K562 (cell line): ENCODE measurements around the gene MYO1D. TPM values are rescaled to one million over a fixed set of nuclear protein-coding genes. Genes with fewer than 3 reads are reported as not detected.
A peak's percentile ranks its signal among the peaks of the same experiment; 100 is the strongest.

Experiments
- ADNP ChIP-seq: fragments of 200-800 bp; sonication (Bioruptor generic); IDR thresholded peaks from 2 replicates; pipeline ENCODE4 v1.6.1; 2016; ENCODE audit warnings: missing genetic modification characterization, missing compliant biosample characterization
- BRF1 ChIP-seq: IDR thresholded peaks from 3 replicates; pipeline ENCODE4 v1.6.1; 2011; ENCODE audit warnings: borderline replicate concordance, mild to moderate bottlenecking; ENCODE audit not compliant: insufficient read length; ENCODE audit errors: extremely low read depth
- CEBPB ChIP-seq: fragments of 450-650 bp; IDR thresholded peaks from 2 replicates; pipeline ENCODE4 v1.6.1; 2016; ENCODE audit warnings: missing genetic modification characterization, missing compliant biosample characterization
- GTF2E2 ChIP-seq: fragments of 200-800 bp; sonication (Bioruptor generic); IDR thresholded peaks from 2 replicates; pipeline ENCODE4 v1.6.1; 2016; ENCODE audit warnings: missing genetic modification characterization, missing compliant biosample characterization
- KDM1A ChIP-seq, 2 experiments: fragments of 450-650 bp; IDR thresholded peaks; 2 replicates each; pipeline ENCODE4 v1.6.1; 2016; ENCODE audit warnings: mild to moderate bottlenecking in 2 of 2
- MAZ ChIP-seq, 2 experiments: fragments of 450-650 bp in 1 of 2; sonication (generic) in 1 of 2; formaldehyde crosslinking; IDR thresholded peaks in 1 of 2; conservative IDR thresholded peaks in 1 of 2; 2 replicates each; pipeline versions ENCODE4 v1.4.0 to v1.5.0; 2020; ENCODE audit warnings: mild to moderate bottlenecking in 1 of 2, missing genetic modification reagents in 1 of 2
- NCOA1 ChIP-seq: fragments of 450-650 bp; IDR thresholded peaks from 2 replicates; pipeline ENCODE4 v1.6.1; 2016; ENCODE audit warnings: low read depth
- NELFE ChIP-seq: IDR thresholded peaks from 2 replicates; pipeline ENCODE4 v1.6.1; 2011; ENCODE audit warnings: mild to moderate bottlenecking; ENCODE audit not compliant: insufficient read depth, insufficient read length
- POLR3A ChIP-seq: IDR thresholded peaks from 2 replicates; pipeline ENCODE4 v1.6.1; 2011; ENCODE audit warnings: borderline replicate concordance, mild to moderate bottlenecking, moderate library complexity; ENCODE audit not compliant: insufficient read length, insufficient read depth; ENCODE audit errors: extremely low read depth
- RBM17 ChIP-seq: fragments of 200-400 bp; formaldehyde crosslinking; IDR thresholded peaks from 2 replicates; pipeline ENCODE4 v1.6.1; 2017; ENCODE audit warnings: low read depth, mild to moderate bottlenecking, low read length, borderline replicate concordance
- RBM25 ChIP-seq: fragments of 200-400 bp; formaldehyde crosslinking; IDR thresholded peaks from 2 replicates; pipeline ENCODE4 v1.6.1; 2018; ENCODE audit warnings: low read length, low read depth, moderate library complexity; ENCODE audit not compliant: severe bottlenecking
- SAP30 ChIP-seq: fragments of 200-600 bp; sonication (generic); IDR thresholded peaks from 2 replicates; pipeline ENCODE4 v1.6.1; 2012; ENCODE audit warnings: borderline replicate concordance, low read depth, mild to moderate bottlenecking, moderate library complexity, low read length, control low read depth, inconsistent platforms; ENCODE audit not compliant: insufficient read depth, poor library complexity, severe bottlenecking
- SNRNP70 ChIP-seq: fragments of 200-400 bp; formaldehyde crosslinking; optimal IDR thresholded peaks from 2 replicates; pipeline ENCODE3; 2017; ENCODE audit warnings: low read depth, low read length
- TAF1 ChIP-seq: IDR thresholded peaks from 2 replicates; pipeline ENCODE4 v1.6.1; 2011; ENCODE audit warnings: mild to moderate bottlenecking, low read length, moderate library complexity; ENCODE audit not compliant: insufficient read depth, control insufficient read depth, severe bottlenecking; ENCODE audit errors: extremely low read depth
- TEAD4 ChIP-seq, 2 experiments: sonication (generic) in 1 of 2; formaldehyde crosslinking in 1 of 2; IDR thresholded peaks; 2 replicates each; pipeline versions ENCODE4 v1.6.1 to v1.8.0; 2012 to 2022; ENCODE audit warnings: borderline replicate concordance in 1 of 2, inconsistent platforms in 1 of 2, low read length in 1 of 2, mild to moderate bottlenecking in 1 of 2, missing genetic modification reagents in 1 of 2
- ZNF507 ChIP-seq: conservative IDR thresholded peaks from 2 replicates; pipeline ENCODE4 v1.6.1; 2017; ENCODE audit warnings: missing genetic modification characterization, missing compliant biosample characterization
- ZNF764 ChIP-seq: fragments of 250-450 bp; sonication (Bioruptor Pico); IDR thresholded peaks from 2 replicates; pipeline ENCODE4 v1.4.0; 2020; ENCODE audit warnings: low read depth, mild to moderate bottlenecking, moderate library complexity
- polyA plus RNA-seq, 8 experiments: library from polyadenylated mRNA; depleted of rRNA in 4 of 8; stranded (reverse) in 5 of 8; unstranded in 3 of 8; fragments of >200 nt; fragmentation: Nextera tagmentation in 2 of 8; fragmentation: Illumina TruSeq in 1 of 8; extraction: Ambion mirVana in 2 of 8; extraction: Trizol in 1 of 8; gene quantifications; 2 replicates each; pipeline versions ENCODE4 v1.2.1 to v1.2.3, GENCODE V29; 2011 to 2014; ENCODE audit warnings: inconsistent platforms in 1 of 8, missing spikeins in 1 of 8
- total RNA-seq, 7 experiments: library from RNA; depleted of rRNA in 6 of 7; stranded (reverse); fragments of >200 nt in 6 of 7; fragmentation: Illumina TruSeq in 2 of 7; extraction: Trizol in 2 of 7; gene quantifications; 2 replicates each; pipeline versions ENCODE4 v1.2.1 to v1.2.3, GENCODE V29; 2011 to 2021; ENCODE audit warnings: low replicate concordance in 1 of 7
- TF ChIP-seq, protein P1 (sequence below): fragments of 200-800 bp; sonication (Bioruptor generic); IDR thresholded peaks from 2 replicates; pipeline ENCODE4 v1.6.1; 2017; ENCODE audit warnings: missing genetic modification characterization, missing compliant biosample characterization
- TF ChIP-seq, protein P2 (sequence below): sonication (generic); formaldehyde crosslinking; IDR thresholded peaks from 2 replicates; pipeline ENCODE4 v1.8.0; 2022; ENCODE audit warnings: mild to moderate bottlenecking, missing genetic modification reagents
- TF ChIP-seq, protein P3 (sequence below): sonication (generic); formaldehyde crosslinking; IDR thresholded peaks from 2 replicates; pipeline ENCODE4 v1.8.0; 2022; ENCODE audit warnings: mild to moderate bottlenecking, low read depth, missing genetic modification reagents

Gene MYO1D
- total and polyA plus RNA-seq, 9 of the 15 experiments (the other 6 are each of a cell fraction or from before 2014, with no cell fraction given) = 2.1 to 71.2 (median 45.4) TPM

GRCh38 chr17:32859857-32860525 lies 16.9 kb downstream of the MYO1D start (continued):
- TF ChIP-seq SNRNP70 = no peak
- TF ChIP-seq SAP30 = no peak
- TF ChIP-seq, protein P1, sequence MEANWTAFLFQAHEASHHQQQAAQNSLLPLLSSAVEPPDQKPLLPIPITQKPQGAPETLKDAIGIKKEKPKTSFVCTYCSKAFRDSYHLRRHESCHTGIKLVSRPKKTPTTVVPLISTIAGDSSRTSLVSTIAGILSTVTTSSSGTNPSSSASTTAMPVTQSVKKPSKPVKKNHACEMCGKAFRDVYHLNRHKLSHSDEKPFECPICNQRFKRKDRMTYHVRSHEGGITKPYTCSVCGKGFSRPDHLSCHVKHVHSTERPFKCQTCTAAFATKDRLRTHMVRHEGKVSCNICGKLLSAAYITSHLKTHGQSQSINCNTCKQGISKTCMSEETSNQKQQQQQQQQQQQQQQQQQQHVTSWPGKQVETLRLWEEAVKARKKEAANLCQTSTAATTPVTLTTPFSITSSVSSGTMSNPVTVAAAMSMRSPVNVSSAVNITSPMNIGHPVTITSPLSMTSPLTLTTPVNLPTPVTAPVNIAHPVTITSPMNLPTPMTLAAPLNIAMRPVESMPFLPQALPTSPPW = peak; percentile 69
- no peak for TF ChIP-seq NELFE
- peak; percentile 77 to 79 for TF ChIP-seq KDM1A (IDR thresholded peaks at IDR 0.05)
- TF ChIP-seq ZNF507 (tag) = no peak
- no peak for TF ChIP-seq ZNF764 (CRISPR knock-in tag)
- TF ChIP-seq, protein P2, sequence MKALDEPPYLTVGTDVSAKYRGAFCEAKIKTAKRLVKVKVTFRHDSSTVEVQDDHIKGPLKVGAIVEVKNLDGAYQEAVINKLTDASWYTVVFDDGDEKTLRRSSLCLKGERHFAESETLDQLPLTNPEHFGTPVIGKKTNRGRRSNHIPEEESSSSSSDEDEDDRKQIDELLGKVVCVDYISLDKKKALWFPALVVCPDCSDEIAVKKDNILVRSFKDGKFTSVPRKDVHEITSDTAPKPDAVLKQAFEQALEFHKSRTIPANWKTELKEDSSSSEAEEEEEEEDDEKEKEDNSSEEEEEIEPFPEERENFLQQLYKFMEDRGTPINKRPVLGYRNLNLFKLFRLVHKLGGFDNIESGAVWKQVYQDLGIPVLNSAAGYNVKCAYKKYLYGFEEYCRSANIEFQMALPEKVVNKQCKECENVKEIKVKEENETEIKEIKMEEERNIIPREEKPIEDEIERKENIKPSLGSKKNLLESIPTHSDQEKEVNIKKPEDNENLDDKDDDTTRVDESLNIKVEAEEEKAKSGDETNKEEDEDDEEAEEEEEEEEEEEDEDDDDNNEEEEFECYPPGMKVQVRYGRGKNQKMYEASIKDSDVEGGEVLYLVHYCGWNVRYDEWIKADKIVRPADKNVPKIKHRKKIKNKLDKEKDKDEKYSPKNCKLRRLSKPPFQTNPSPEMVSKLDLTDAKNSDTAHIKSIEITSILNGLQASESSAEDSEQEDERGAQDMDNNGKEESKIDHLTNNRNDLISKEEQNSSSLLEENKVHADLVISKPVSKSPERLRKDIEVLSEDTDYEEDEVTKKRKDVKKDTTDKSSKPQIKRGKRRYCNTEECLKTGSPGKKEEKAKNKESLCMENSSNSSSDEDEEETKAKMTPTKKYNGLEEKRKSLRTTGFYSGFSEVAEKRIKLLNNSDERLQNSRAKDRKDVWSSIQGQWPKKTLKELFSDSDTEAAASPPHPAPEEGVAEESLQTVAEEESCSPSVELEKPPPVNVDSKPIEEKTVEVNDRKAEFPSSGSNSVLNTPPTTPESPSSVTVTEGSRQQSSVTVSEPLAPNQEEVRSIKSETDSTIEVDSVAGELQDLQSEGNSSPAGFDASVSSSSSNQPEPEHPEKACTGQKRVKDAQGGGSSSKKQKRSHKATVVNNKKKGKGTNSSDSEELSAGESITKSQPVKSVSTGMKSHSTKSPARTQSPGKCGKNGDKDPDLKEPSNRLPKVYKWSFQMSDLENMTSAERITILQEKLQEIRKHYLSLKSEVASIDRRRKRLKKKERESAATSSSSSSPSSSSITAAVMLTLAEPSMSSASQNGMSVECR (CRISPR knock-in tag) = no peak
- TF ChIP-seq TEAD4 (IDR thresholded peaks at IDR 0.05; ENCODE audit: low read length) = peak; percentile 80
- no peak for TF ChIP-seq TEAD4 (CRISPR knock-in tag; IDR thresholded peaks at IDR 0.05; ENCODE audit: borderline replicate concordance)
- no peak for TF ChIP-seq TAF1
- TF ChIP-seq POLR3A = no peak
- TF ChIP-seq MAZ (CRISPR knock-in tag; conservative IDR thresholded peaks at IDR 0.05 in 1 of 2, IDR thresholded peaks at IDR 0.05 in 1 of 2) = peak in 1 of 2 experiments; percentile 80; a peak in 2 of 4 replicates
- TF ChIP-seq GTF2E2 (tag) = no peak
- TF ChIP-seq RBM25 = peak; percentile 26
- peak; percentile 55; the same call in 1 of the 2 replicates for TF ChIP-seq NCOA1
- TF ChIP-seq, protein P3, sequence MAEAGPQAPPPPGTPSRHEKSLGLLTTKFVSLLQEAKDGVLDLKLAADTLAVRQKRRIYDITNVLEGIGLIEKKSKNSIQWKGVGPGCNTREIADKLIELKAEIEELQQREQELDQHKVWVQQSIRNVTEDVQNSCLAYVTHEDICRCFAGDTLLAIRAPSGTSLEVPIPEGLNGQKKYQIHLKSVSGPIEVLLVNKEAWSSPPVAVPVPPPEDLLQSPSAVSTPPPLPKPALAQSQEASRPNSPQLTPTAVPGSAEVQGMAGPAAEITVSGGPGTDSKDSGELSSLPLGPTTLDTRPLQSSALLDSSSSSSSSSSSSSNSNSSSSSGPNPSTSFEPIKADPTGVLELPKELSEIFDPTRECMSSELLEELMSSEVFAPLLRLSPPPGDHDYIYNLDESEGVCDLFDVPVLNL = no peak
- TF ChIP-seq ADNP (tag) = peak; percentile 81
- no peak for TF ChIP-seq RBM17
- peak; percentile 53 for TF ChIP-seq CEBPB (tag)
- TF ChIP-seq BRF1 = no peak
